A673 (cell line): ENCODE results near the gene SYTL4. TPM values are rescaled to one million over a fixed set of nuclear protein-coding genes. Genes with fewer than 3 reads are reported as not detected.

Source experiments
- BruUV-seq: library from RNA; stranded (reverse); fragments of 400-500 nt; replicated peaks from 2 replicates; lab custom pipeline; 2021; lab: Mats Ljungman, UMichigan
- CTCF ChIA-PET: fragments of 300-600 bp; sonication (Branson Sonifier 250); formaldehyde crosslinking; loops from one replicate; lab custom pipeline; 2022; ENCODE audit warnings: antibody characterized with exemption; lab: Charles Lee
- POLR2A ChIA-PET: fragments of 300-600 bp; sonication (Branson Sonifier 250); formaldehyde crosslinking; loops from one replicate; lab custom pipeline; 2022; ENCODE audit warnings: antibody characterized with exemption; ENCODE audit not compliant: low non-redundant PET; lab: Charles Lee
- DNase-seq: peaks from one replicate; pipeline ENCODE4 v3.0.0-alpha.2; 2015; ENCODE audit warnings: low spot score
- H3K27ac ChIP-seq: fragments of 200-600 bp; sonication (generic); 2 replicates; pipeline ENCODE4 v1.5.1; 2016; ENCODE audit warnings: mixed run types, low read depth, mild to moderate bottlenecking, mixed read lengths, antibody characterized with exemption, low read length; ENCODE audit not compliant: poor library complexity, severe bottlenecking
- H3K27me3 ChIP-seq: fragments of 200-600 bp; sonication (generic); replicated peaks from 2 replicates; pipeline ENCODE4 v1.6.1; 2017; ENCODE audit warnings: mixed run types, low read depth, mild to moderate bottlenecking, mixed read lengths, antibody characterized with exemption, low read length; ENCODE audit not compliant: insufficient read depth, poor library complexity
- H3K36me3 ChIP-seq: fragments of 200-600 bp; sonication (generic); 2 replicates; pipeline ENCODE4 v1.6.1; 2016; ENCODE audit warnings: mixed run types, mild to moderate bottlenecking, mixed read lengths, antibody characterized with exemption, low read length; ENCODE audit not compliant: insufficient read depth, poor library complexity, severe bottlenecking
- H3K4me1 ChIP-seq: fragments of 200-600 bp; sonication (generic); 2 replicates; pipeline ENCODE4 v1.6.1; 2017; ENCODE audit warnings: mixed run types, mild to moderate bottlenecking, mixed read lengths, antibody characterized with exemption, low read length; ENCODE audit not compliant: insufficient read depth, poor library complexity, severe bottlenecking
- H3K4me3 ChIP-seq: fragments of 200-600 bp; sonication (generic); 2 replicates; pipeline ENCODE4 v1.5.1; 2016; ENCODE audit warnings: low read depth, mixed run types, mild to moderate bottlenecking, mixed read lengths, low read length; ENCODE audit not compliant: poor library complexity, severe bottlenecking
- H3K9me3 ChIP-seq: fragments of 200-600 bp; sonication (generic); 2 replicates; pipeline ENCODE4 v1.6.1; 2016; ENCODE audit warnings: mixed run types, low read depth, mild to moderate bottlenecking, mixed read lengths, antibody characterized with exemption, low read length; ENCODE audit not compliant: poor library complexity, severe bottlenecking
- EZH2 ChIP-seq: fragments of 200-600 bp; sonication (generic); IDR thresholded peaks from 2 replicates; pipeline ENCODE4 v1.6.1; 2017; ENCODE audit warnings: borderline replicate concordance, low read depth, mild to moderate bottlenecking, mixed read lengths, antibody characterized with exemption, low read length; ENCODE audit not compliant: poor library complexity, severe bottlenecking
- intact Hi-C: fragments of 100-400 bp; cut with micrococcal nuclease; formaldehyde crosslinking; loops from one replicate; pipeline ENCODE4 v1.10.0; 2022; ENCODE audit not compliant: unreplicated experiment
- total RNA-seq: library from RNA; stranded (reverse); gene quantifications from 2 replicates; pipeline ENCODE4 v1.2.3, GENCODE V29; 2021
- TF ChIP-seq, protein P1 (sequence below): fragments of 300-800, 200-600 bp; sonication (generic); conservative IDR thresholded peaks from 2 replicates; pipeline ENCODE4 v1.5.1; 2017; ENCODE audit warnings: low read depth, mild to moderate bottlenecking, antibody characterized with exemption, low read length, moderate library complexity, mixed read lengths

The SYTL4 gene
- total RNA-seq, 1 experiment from 2014 or later = 2.3 TPM

- DNase-seq = peak; percentile 93
- Histone ChIP-seq H3K27me3 (no peaks in the 10 kb centered on the region), H3K9me3 (no peaks in the 10 kb centered on the region), H3K27ac (peak within 1 kb of the TSS; percentile 83), H3K4me1 (no peaks in the 10 kb centered on the region), H3K4me3 (peak within 1 kb of the TSS; percentile 60), H3K36me3 (no peaks in the 10 kb centered on the region)
- TF ChIP-seq, protein P1, sequence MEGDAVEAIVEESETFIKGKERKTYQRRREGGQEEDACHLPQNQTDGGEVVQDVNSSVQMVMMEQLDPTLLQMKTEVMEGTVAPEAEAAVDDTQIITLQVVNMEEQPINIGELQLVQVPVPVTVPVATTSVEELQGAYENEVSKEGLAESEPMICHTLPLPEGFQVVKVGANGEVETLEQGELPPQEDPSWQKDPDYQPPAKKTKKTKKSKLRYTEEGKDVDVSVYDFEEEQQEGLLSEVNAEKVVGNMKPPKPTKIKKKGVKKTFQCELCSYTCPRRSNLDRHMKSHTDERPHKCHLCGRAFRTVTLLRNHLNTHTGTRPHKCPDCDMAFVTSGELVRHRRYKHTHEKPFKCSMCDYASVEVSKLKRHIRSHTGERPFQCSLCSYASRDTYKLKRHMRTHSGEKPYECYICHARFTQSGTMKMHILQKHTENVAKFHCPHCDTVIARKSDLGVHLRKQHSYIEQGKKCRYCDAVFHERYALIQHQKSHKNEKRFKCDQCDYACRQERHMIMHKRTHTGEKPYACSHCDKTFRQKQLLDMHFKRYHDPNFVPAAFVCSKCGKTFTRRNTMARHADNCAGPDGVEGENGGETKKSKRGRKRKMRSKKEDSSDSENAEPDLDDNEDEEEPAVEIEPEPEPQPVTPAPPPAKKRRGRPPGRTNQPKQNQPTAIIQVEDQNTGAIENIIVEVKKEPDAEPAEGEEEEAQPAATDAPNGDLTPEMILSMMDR = peak; percentile 59
- TF ChIP-seq EZH2 = no peak
- BruUV-seq = TSS peak; percentile 66
- ChIA-PET POLR2A (interaction anchor here (0.6 kb wide), 2 partner anchors 126 to 1371 kb away, joined by 3 to 4 read pairs; no protein-coding TSS in a partner anchor), CTCF (interaction anchor here (0.9 to 1.5 kb wide), 2 partner anchors 35 to 132 kb away, joined by 3 to 6 read pairs; no protein-coding TSS in a partner anchor)
- intact Hi-C loops = no loop called here
Measured at GRCh38 chrX:100636321-100636991, 95.5 kb downstream of the SYTL4 start, which contains the start of gene TSPAN6. Gene TSPAN6 (minus strand): TSS chrX:100636806. CDS start chrX:100636694, 112 bp downstream.

GRCh38 chrX:100635989-100636320, 96.0 kb downstream of the SYTL4 start:
- peak overlapping the region; percentile 83 for H3K27ac ChIP-seq
- intact Hi-C loops = no loop called here
- no peaks in the 10 kb centered on the region for H3K4me1 ChIP-seq
- no peaks in the 10 kb centered on the region for H3K27me3 ChIP-seq
- H3K9me3 ChIP-seq = no peaks in the 10 kb centered on the region
- DNase-seq = no peak
- ChIA-PET CTCF (interaction anchor here (0.9 to 1.5 kb wide), 2 partner anchors 36 to 133 kb away, joined by 3 to 6 read pairs; no protein-coding TSS in a partner anchor), POLR2A (no interaction called here)
- no peak for TF ChIP-seq EZH2
- TF ChIP-seq, protein P1 = no peak
- H3K36me3 ChIP-seq = no peaks in the 10 kb centered on the region
- no TSS peak for BruUV-seq
- peak overlapping the region; percentile 60 for H3K4me3 ChIP-seq

DNA sequence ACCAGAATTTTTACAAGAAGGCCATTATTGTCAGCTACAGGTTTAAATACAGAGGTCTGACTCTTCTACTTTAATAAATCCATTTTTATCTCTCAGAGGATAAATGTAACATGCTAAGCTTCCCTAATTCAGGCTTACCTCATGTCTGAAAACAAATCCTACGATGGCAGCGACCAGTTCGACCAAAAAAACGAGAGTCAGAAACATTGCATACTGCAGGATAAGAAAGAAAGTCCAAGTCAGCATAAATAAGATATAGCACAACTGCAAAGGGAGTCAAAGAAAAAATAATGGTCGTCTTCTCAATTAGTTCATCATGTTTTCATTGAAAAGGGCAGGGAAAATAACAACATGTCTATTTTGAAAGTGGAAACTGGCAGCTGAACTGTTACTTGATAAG, 96.9 kb downstream of the SYTL4 start:
- intact Hi-C loops = no loop called here
- no TSS peak for BruUV-seq
- no peak for TF ChIP-seq EZH2
- TF ChIP-seq, protein P1 = no peak

More for the DNA sequence above, 96.9 kb downstream of the SYTL4 start:
- ChIA-PET CTCF (no interaction called here), POLR2A (no interaction called here)
- Histone ChIP-seq H3K27me3 (no peaks in the 10 kb centered on the region), H3K36me3 (no peaks in the 10 kb centered on the region), H3K4me3 (no peak overlapping the region), H3K4me1 (no peaks in the 10 kb centered on the region), H3K27ac (no peak overlapping the region), H3K9me3 (no peaks in the 10 kb centered on the region)
- no peak for DNase-seq
